ENCODE measurements around the gene NKAPD1. TPM values are rescaled to one million over a fixed set of nuclear protein-coding genes. Genes with fewer than 3 reads are reported as not detected.
A peak's percentile ranks its signal among the peaks of the same experiment; 100 is the strongest.

The NKAPD1 gene
- total and polyA plus RNA-seq, 8 donors = 13.3 to 59.5 (median 48.8) TPM

DNA sequence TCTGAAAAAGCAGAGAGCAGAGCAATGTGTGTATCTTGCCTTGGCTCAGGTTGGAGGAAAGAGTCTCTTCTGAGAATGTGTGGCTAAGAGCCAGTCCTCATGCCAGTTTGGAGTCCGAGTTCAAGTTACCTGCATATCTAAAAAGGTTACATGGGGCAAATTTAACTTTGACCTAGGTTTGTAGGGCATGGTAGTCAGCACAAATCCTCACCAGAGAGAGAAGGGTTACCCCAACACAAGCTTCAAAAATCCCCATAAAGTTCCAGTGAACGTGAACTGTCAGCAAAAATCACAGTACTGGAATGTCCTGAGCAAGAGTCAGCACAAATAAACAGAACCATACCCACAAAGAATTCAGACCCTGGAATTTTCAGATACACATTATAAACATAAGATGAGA is 26.4 kb downstream of the NKAPD1 start:
- intact Hi-C loops (cut with DNase I) = no loop called here
- Histone ChIP-seq H3K27ac (no peak overlapping the region), H3K4me1 (peaks cover 0 to 9% of the 10 kb centered on the region in 2 donors), H3K36me3 (peaks cover 0 to 29% of the 10 kb centered on the region in 2 donors), H3K9me3 (no peaks in the 10 kb centered on the region), H3K27me3 (no peaks in the 10 kb centered on the region), H3K4me3 (no peak overlapping the region)
- TF ChIP-seq, protein P1, sequence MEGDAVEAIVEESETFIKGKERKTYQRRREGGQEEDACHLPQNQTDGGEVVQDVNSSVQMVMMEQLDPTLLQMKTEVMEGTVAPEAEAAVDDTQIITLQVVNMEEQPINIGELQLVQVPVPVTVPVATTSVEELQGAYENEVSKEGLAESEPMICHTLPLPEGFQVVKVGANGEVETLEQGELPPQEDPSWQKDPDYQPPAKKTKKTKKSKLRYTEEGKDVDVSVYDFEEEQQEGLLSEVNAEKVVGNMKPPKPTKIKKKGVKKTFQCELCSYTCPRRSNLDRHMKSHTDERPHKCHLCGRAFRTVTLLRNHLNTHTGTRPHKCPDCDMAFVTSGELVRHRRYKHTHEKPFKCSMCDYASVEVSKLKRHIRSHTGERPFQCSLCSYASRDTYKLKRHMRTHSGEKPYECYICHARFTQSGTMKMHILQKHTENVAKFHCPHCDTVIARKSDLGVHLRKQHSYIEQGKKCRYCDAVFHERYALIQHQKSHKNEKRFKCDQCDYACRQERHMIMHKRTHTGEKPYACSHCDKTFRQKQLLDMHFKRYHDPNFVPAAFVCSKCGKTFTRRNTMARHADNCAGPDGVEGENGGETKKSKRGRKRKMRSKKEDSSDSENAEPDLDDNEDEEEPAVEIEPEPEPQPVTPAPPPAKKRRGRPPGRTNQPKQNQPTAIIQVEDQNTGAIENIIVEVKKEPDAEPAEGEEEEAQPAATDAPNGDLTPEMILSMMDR (IDR thresholded peaks at IDR 0.05) = no peak
- ATAC-seq (no peak), DNase-seq (no peak)

DNA sequence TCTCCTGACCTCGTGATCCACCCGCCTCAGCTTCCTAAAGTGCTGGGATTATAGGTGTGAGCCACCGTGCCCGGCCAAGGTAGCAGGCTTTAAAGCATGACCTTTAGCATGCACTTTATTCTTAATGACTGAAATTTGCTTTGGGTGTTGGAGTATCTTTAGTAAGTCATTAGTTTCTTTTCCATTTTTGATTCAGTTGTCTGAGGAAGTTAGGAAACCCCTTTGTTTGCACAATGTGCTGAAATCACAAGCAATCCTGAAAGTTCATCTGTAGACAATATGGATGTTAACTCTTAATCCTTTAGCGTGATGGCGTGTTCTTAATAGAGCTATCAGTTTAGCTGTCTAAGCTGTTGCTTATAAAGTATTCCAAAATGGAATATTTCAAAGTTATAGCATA is 29.3 kb downstream of the NKAPD1 start:
- ATAC-seq (no peak), DNase-seq (no peak)
- TF ChIP-seq, protein P1 (IDR thresholded peaks at IDR 0.05) = no peak
- intact Hi-C loops (cut with DNase I) = no loop called here
- peaks cover 0 to 7% of the 10 kb centered on the region in 2 donors for H3K36me3 ChIP-seq
- H3K27ac ChIP-seq = no peak overlapping the region
- no peak overlapping the region for H3K4me3 ChIP-seq
- no peaks in the 10 kb centered on the region for H3K9me3 ChIP-seq
- H3K4me1 ChIP-seq = peaks cover 0 to 9% of the 10 kb centered on the region in 2 donors
- no peaks in the 10 kb centered on the region for H3K27me3 ChIP-seq

DNA sequence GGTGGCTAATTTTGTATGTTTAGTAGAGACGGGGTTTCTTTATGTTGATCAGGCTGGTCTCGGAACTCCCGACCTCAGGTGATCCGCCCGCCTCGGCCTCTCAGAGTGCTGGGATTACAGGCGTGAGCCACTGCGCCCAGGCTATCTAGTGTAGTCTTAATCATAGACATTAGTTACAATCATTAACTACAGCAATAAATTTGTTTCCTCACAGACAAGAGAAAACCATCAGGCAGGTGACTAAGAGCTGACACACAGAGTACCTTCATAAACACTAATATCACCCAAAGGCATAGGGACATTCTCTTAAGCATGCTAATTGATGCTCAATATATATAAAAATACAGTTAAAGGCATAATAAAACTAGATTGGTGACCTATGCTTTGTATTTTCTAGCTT is 32.0 kb downstream of the NKAPD1 start:
- no peaks in the 10 kb centered on the region for H3K9me3 ChIP-seq
- TF ChIP-seq, protein P1 (IDR thresholded peaks at IDR 0.05) = no peak
- H3K4me3 ChIP-seq = no peak overlapping the region
- intact Hi-C loops (cut with DNase I) = no loop called here
- peaks cover 0 to 5% of the 10 kb centered on the region in 2 donors for H3K36me3 ChIP-seq
- no peaks in the 10 kb centered on the region for H3K27me3 ChIP-seq
- ATAC-seq (no peak), DNase-seq (no peak)
- H3K27ac ChIP-seq = no peak overlapping the region
- peaks cover 0 to 9% of the 10 kb centered on the region in 2 donors for H3K4me1 ChIP-seq

DNA sequence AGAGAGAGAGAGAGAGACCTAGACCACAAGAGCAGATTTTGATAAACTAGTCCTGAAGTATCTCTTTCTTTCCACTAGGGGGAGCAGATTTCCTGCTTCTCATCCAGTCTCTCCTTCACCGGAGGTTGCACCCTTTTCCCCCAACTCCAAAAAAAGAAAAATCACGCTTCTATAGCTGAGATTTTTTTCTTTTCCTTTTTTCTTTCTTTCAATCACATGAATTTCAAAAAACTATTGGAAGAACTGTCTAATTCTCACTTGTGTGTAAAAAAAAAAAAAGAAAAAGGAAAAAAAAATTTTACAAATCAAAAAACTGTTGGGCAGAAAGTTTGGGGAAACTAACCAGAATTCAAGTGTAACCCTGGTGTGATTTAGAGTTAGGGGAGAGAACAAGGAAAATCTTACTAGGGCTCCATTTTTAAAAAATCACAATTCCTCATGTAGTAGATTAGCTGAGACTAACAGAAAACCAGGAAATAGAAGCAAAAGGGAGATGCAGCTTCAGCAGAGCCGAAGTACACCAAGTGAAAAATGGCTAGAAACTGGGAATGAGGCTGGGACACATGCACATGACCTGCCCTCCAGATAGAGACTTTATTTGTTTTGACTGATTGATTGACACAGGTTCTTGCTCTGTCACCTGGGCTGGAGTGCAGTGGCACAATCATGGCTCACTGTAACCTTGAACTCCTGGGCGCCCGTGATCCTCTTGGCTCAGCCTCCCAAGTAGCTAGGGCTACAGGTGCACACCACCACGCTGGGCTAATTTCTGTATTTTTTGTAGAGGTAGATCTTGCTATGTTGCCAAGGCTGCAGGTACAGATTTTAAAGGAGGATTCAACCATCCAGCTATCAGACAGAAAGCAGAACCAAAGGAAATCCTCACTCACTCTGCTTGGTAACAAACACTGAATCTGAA is 39.7 kb downstream of the NKAPD1 start:
- Histone ChIP-seq H3K4me1 (peaks cover 0 to 11% of the 10 kb centered on the region in 2 donors), H3K36me3 (no peaks in the 10 kb centered on the region), H3K27me3 (no peaks in the 10 kb centered on the region), H3K4me3 (no peak overlapping the region), H3K27ac (no peak overlapping the region), H3K9me3 (no peaks in the 10 kb centered on the region)
- ATAC-seq (peak; percentile 94), DNase-seq (peak in 2 of 4 donors; percentile 22 to 54)
- intact Hi-C loops (cut with DNase I) = loop anchor here in 1 of 2 donors (5.0 kb wide), 1 partner anchor 169 kb away; no protein-coding TSS in a partner anchor
- TF ChIP-seq, protein P1 (IDR thresholded peaks at IDR 0.05) = peak; percentile 53 to 55

DNA sequence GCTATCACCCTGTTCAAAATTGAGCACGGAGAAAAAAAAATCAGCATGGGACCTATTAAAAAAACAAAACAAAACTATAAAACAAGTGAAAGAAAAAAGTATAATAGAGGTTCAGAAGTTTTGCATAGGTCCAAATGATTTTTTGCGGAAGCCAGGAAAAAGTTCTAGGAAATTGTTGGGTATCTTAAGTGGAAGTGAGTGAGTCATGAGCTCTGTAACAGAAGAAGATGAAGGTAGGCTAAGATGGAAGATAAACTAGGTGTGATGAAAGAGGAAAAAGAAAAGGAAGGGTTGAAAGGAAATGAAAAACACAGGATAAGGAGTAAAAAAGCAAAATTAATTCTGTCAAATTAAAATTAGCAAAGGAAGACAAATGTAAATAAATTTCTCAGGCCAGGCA is 40.4 kb downstream of the NKAPD1 start:
- DNase-seq (no peak), ATAC-seq (no peak)
- Histone ChIP-seq H3K27me3 (no peaks in the 10 kb centered on the region), H3K36me3 (no peaks in the 10 kb centered on the region), H3K27ac (no peak overlapping the region), H3K9me3 (no peaks in the 10 kb centered on the region), H3K4me3 (no peak overlapping the region), H3K4me1 (peaks cover 0 to 11% of the 10 kb centered on the region in 2 donors)
- intact Hi-C loops (cut with DNase I) = loop anchor here in 1 of 2 donors (5.0 kb wide), 1 partner anchor 168 kb away; no protein-coding TSS in a partner anchor
- TF ChIP-seq, protein P1 (IDR thresholded peaks at IDR 0.05) = no peak

Data from left lung (tissue), 10 donors.